Activated CD4-positive, CD25-positive, alpha-beta regulatory T cell (primary cell): Measurements from ENCODE around the gene KRT12.
"Not testable (repeated sequence)": the region's sequence is repeated elsewhere in the genome, so short reads cannot be mapped to it uniquely, and the experiment has no call there.

Experiments
- DNase-seq, 4 experiments: peaks; one replicate each; lab custom pipeline; 2025; lab: John Stamatoyannopoulos, UW

Gene KRT12

DNA sequence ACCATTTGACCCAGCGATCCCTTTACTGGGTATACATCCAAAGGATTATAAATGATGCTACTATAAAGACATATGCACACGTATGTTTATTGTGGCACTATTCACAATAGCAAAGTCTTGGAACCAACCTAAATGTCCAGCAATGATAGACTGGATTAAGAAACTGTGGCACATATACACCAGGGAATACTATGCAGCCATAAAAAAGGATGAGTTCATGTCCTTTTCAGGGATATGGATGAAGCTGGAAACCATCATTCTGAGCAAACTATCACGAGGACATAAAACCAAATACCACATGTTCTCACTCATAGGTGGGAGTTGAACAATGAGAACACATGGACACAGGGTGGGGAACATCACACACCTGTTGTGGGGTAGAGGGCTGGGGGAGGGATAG lies 52.4 kb downstream of the KRT12 start:
- not testable (repeated sequence) for DNase-seq

DNA sequence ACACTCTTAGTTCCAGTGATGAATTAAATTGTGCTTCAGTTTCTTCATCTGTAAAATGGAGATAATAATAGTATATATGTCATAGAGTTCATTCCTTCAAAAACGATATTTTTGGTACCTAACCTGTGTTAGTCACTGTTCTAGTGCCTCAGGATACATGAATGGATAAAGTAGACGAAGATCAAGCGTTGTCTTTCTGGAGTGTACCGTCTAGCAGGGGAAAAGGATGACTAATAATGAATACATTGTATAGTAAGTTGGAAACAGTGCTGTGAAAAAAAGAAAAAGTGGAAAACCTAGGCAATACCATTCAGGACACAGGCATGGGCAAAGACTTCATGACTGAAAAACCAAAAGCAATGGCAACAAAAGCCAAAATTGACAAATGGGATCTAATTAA lies 53.2 kb downstream of the KRT12 start:
- no peak for DNase-seq

DNA sequence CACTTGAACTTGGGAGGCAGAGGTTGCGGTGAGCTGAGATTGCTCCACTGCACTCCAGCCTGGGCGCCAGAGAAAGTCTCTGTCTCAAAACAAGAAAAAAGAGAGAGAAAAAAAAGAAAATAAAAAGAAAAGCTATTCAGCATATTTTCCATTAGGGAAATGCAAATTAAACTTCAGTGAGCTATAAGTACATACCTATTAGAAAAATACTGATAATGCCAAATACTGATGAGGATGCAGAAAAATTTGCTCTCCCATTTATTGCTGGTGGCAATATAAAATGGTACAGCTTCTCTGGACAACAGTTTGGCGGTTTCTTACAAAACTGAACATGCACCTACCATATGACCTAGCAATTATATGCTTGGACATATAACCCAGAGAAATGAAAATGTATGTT lies 54.4 kb downstream of the KRT12 start:
- DNase-seq = no peak
